ENCODE data around the gene SEPTIN1.

DNA sequence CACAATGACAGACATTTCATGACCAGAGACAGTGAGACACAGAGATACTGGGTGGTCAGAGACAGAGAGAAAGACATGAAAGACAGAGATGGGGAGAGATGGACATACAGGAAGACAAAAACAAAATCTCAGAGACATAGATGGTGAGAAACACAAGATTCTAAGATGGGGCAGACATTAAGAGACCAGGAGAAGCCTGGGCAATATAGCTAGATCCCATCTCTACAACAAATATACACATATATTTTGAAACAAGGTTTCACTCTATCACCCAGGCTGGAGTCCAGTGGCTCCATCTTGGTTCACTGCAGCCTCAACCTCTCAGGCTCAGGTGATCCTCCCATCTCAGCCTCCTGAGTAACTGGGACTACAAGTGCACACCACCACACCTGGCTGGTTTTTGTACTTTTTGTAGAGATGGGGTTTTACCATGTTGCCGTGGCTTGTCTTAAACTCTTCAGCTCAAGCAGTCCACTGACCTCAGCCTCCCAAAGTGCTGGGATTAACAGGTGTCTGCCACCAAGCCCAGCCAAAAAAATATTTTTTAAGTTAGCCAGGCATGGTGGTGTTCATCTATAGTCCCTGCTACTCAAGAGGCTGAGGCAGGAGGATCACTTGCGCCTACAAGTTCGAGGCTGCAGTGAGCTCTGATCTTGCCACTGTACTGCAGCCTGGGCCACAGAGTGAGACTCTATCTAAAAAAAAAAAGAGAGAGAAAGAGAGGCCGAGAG is 2.1 kb downstream of the SEPTIN1 start:
- no peak for TF ChIP-seq CTCF (IDR thresholded peaks at IDR 0.05; ENCODE audit: extremely low read depth in 1 of 2, insufficient read depth in 1 of 2, low read depth in 1 of 2, low read length in 2 of 2)
- TF ChIP-seq JUN (IDR thresholded peaks at IDR 0.05; ENCODE audit: borderline replicate concordance, insufficient read depth, insufficient read length, low read depth), result no peak
- TF ChIP-seq POLR2A (IDR thresholded peaks at IDR 0.05; ENCODE audit: low read depth, low read length), result no peak
- no peak for TF ChIP-seq POLR2AphosphoS5 (IDR thresholded peaks at IDR 0.05; ENCODE audit: insufficient read depth, low read depth, low read length)
- TF ChIP-seq EZH2 (IDR thresholded peaks at IDR 0.05; ENCODE audit: borderline replicate concordance, low read depth, low read length, severe bottlenecking), result no peak
- TF ChIP-seq FOS (IDR thresholded peaks at IDR 0.05; ENCODE audit: borderline replicate concordance, insufficient read depth, low read length), result no peak

Data from endothelial cell of umbilical vein (primary cell).